ENCODE results near the gene GNB5. TPM values are rescaled to one million over a fixed set of nuclear protein-coding genes. Genes with fewer than 3 reads are reported as not detected.

The GNB5 gene
- total RNA-seq, 1 donor from 2014 or later, result 25.6 TPM

GRCh38 chr15:52162260-52162659 is 28.9 kb downstream of the GNB5 start:
- Mint-ChIP-seq H3K27ac (ENCODE audit: unreplicated experiment) (no peak overlapping the region), H3K4me3 (ENCODE audit: unreplicated experiment) (no peak overlapping the region)
- DNase-seq (ENCODE audit: low read depth), result peak; percentile 46

GRCh38 chr15:52161406-52161966 is 29.7 kb downstream of the GNB5 start:
- H3K4me3 Mint-ChIP-seq (ENCODE audit: unreplicated experiment), result no peak overlapping the region
- Histone ChIP-seq H2AFZ (ENCODE audit: low read depth, low read length) (no peak overlapping the region), H3K27ac (ENCODE audit: low read depth, low read length) (no peak overlapping the region), H3K9me3 (ENCODE audit: insufficient read depth, low read depth, low read length) (no peaks in the 10 kb centered on the region), H3K79me2 (ENCODE audit: insufficient read depth, low read length) (no peaks in the 10 kb centered on the region), H3K27me3 (ENCODE audit: insufficient read depth, low read length) (no peaks in the 10 kb centered on the region), H3K4me1 (ENCODE audit: insufficient read depth, low read length) (peaks cover 7% of the 10 kb centered on the region), H3K4me2 (ENCODE audit: low read length) (no peak overlapping the region), H3K4me3 (ENCODE audit: insufficient read depth, low read depth, low read length) (no peak overlapping the region), H4K20me1 (ENCODE audit: insufficient read depth, low read length) (no peaks in the 10 kb centered on the region), H3K9ac (ENCODE audit: low read length) (no peak overlapping the region), H3K36me3 (ENCODE audit: insufficient read depth, low read length) (no peaks in the 10 kb centered on the region)
- peaks cover 19% of the 10 kb centered on the region for H3K4me1 Mint-ChIP-seq (ENCODE audit: low read depth, unreplicated experiment)
- TF ChIP-seq EZH2 (IDR thresholded peaks at IDR 0.05; ENCODE audit: insufficient read depth, low read length) (no peak), CTCF (IDR thresholded peaks at IDR 0.05; ENCODE audit: insufficient read depth, low read depth, low read length) (no peak)
- FAIRE-seq, result no peak
- H3K36me3 Mint-ChIP-seq (ENCODE audit: low read depth, unreplicated experiment), result peaks cover 12% of the 10 kb centered on the region
- no peaks in the 10 kb centered on the region for H3K27me3 Mint-ChIP-seq (ENCODE audit: low read depth, unreplicated experiment)
- no peak for DNase-seq (ENCODE audit: low read depth)
- H3K9me3 Mint-ChIP-seq (ENCODE audit: unreplicated experiment), result no peaks in the 10 kb centered on the region
- H3K27ac Mint-ChIP-seq (ENCODE audit: unreplicated experiment), result no peak overlapping the region

More at GRCh38 chr15:52162260-52162659, 28.9 kb downstream of the GNB5 start:
- no peaks in the 10 kb centered on the region for H3K79me2 ChIP-seq (ENCODE audit: insufficient read depth, low read length)
- Mint-ChIP-seq H3K4me1 (ENCODE audit: low read depth, unreplicated experiment) (peaks cover 19% of the 10 kb centered on the region), H3K27me3 (ENCODE audit: low read depth, unreplicated experiment) (no peaks in the 10 kb centered on the region), H3K36me3 (ENCODE audit: low read depth, unreplicated experiment) (peaks cover 12% of the 10 kb centered on the region), H3K9me3 (ENCODE audit: unreplicated experiment) (no peaks in the 10 kb centered on the region)
- H2AFZ ChIP-seq (ENCODE audit: low read depth, low read length), result no peak overlapping the region
- H3K36me3 ChIP-seq (ENCODE audit: insufficient read depth, low read length), result no peaks in the 10 kb centered on the region
- no peak overlapping the region for H3K27ac ChIP-seq (ENCODE audit: low read depth, low read length)
- H3K4me2 ChIP-seq (ENCODE audit: low read length), result peak overlapping the region; percentile 10
- H3K9ac ChIP-seq (ENCODE audit: low read length), result no peak overlapping the region
- no peak for TF ChIP-seq CTCF (IDR thresholded peaks at IDR 0.05; ENCODE audit: insufficient read depth, low read depth, low read length)
- TF ChIP-seq EZH2 (IDR thresholded peaks at IDR 0.05; ENCODE audit: insufficient read depth, low read length), result no peak
- no peaks in the 10 kb centered on the region for H3K27me3 ChIP-seq (ENCODE audit: insufficient read depth, low read length)
- H3K9me3 ChIP-seq (ENCODE audit: insufficient read depth, low read depth, low read length), result no peaks in the 10 kb centered on the region
- no peak for FAIRE-seq
- H4K20me1 ChIP-seq (ENCODE audit: insufficient read depth, low read length), result no peaks in the 10 kb centered on the region
- peaks cover 7% of the 10 kb centered on the region for H3K4me1 ChIP-seq (ENCODE audit: insufficient read depth, low read length)
- H3K4me3 ChIP-seq (ENCODE audit: insufficient read depth, low read depth, low read length), result no peak overlapping the region

- Histone ChIP-seq H3K27ac (ENCODE audit: low read depth, low read length) (no peak overlapping the region), H4K20me1 (ENCODE audit: insufficient read depth, low read length) (no peaks in the 10 kb centered on the region), H3K9me3 (ENCODE audit: insufficient read depth, low read depth, low read length) (no peaks in the 10 kb centered on the region), H3K4me2 (ENCODE audit: low read length) (no peak overlapping the region), H3K9ac (ENCODE audit: low read length) (no peak overlapping the region), H3K27me3 (ENCODE audit: insufficient read depth, low read length) (no peaks in the 10 kb centered on the region), H3K79me2 (ENCODE audit: insufficient read depth, low read length) (no peaks in the 10 kb centered on the region), H3K4me3 (ENCODE audit: insufficient read depth, low read depth, low read length) (no peak overlapping the region), H2AFZ (ENCODE audit: low read depth, low read length) (no peak overlapping the region), H3K36me3 (ENCODE audit: insufficient read depth, low read length) (no peaks in the 10 kb centered on the region), H3K4me1 (ENCODE audit: insufficient read depth, low read length) (peaks cover 7% of the 10 kb centered on the region)
- no peak for DNase-seq (ENCODE audit: low read depth)
- Mint-ChIP-seq H3K27ac (ENCODE audit: unreplicated experiment) (no peak overlapping the region), H3K4me1 (ENCODE audit: low read depth, unreplicated experiment) (peaks cover 7% of the 10 kb centered on the region), H3K4me3 (ENCODE audit: unreplicated experiment) (no peak overlapping the region), H3K9me3 (ENCODE audit: unreplicated experiment) (no peaks in the 10 kb centered on the region), H3K27me3 (ENCODE audit: low read depth, unreplicated experiment) (no peaks in the 10 kb centered on the region), H3K36me3 (ENCODE audit: low read depth, unreplicated experiment) (peaks cover 14% of the 10 kb centered on the region)
- TF ChIP-seq EZH2 (IDR thresholded peaks at IDR 0.05; ENCODE audit: insufficient read depth, low read length), result no peak
- no peak for TF ChIP-seq CTCF (IDR thresholded peaks at IDR 0.05; ENCODE audit: insufficient read depth, low read depth, low read length)
- FAIRE-seq, result no peak
These were observed 31.5 kb downstream of the GNB5 start for GRCh38 chr15:52159645-52160044.
